HepG2 (cell line): Measurements from ENCODE around the gene SPPL3. TPM values are rescaled to one million over a fixed set of nuclear protein-coding genes. Genes with fewer than 3 reads are reported as not detected.

ENCODE experiments used
- ATAC-seq: fragments of 200-7000 bp; cut with Tn5 transposase; 3 replicates; pipeline ENCODE4 v1.9.1; 2020; ENCODE audit warnings: mild to moderate bottlenecking, moderate library complexity
- BruUV-seq: library from RNA; stranded (reverse); fragments of 400-500 nt; replicated peaks from 2 replicates; lab custom pipeline; 2021; lab: Mats Ljungman, UMichigan
- CTCF ChIA-PET: fragments of 300-600 bp; formaldehyde crosslinking; extraction: SDS; loops from one replicate; lab custom pipeline; 2021; ENCODE audit warnings: low total read pairs, inconsistent platforms, low intra/inter-chr PET ratio; lab: Yijun Ruan, JAX
- POLR2A ChIA-PET: fragments of 350-600 bp; sonication (Branson Sonifier 250); formaldehyde crosslinking; loops from one replicate; lab custom pipeline; 2020; ENCODE audit warnings: antibody characterized with exemption, inconsistent platforms; lab: Yijun Ruan, JAX
- DNase-seq: peaks from one replicate; pipeline ENCODE4 v3.0.0-alpha.2; 2015; ENCODE audit warnings: low spot score
- FAIRE-seq: peaks from 3 replicates; lab custom pipeline; 2011; peaks lifted over from hg19 to GRCh38; lab: Jason Lieb, UNC
- H2AFZ ChIP-seq: one replicate; pipeline ENCODE4 v1.6.1; 2011; ENCODE audit warnings: low read length, inconsistent platforms
- H3K27ac ChIP-seq: fragments of 300-600 bp; 3 replicates; pipeline ENCODE4 v1.8.0; 2011; ENCODE audit warnings: mixed run types, mild to moderate bottlenecking, mixed read lengths, low read length, inconsistent platforms; ENCODE audit not compliant: insufficient read depth; ENCODE audit errors: extremely low read length
- H3K27me3 ChIP-seq, 2 experiments: fragments of 200-600 bp in 1 of 2; 2 replicates in 1 of 2; 3 replicates in 1 of 2; pipeline versions ENCODE4 v1.6.0 to v1.8.0; 2011; ENCODE audit warnings: low read length in 2 of 2, mild to moderate bottlenecking in 2 of 2, moderate library complexity in 2 of 2, inconsistent platforms in 1 of 2; ENCODE audit not compliant: insufficient read depth in 2 of 2, control insufficient read depth in 1 of 2
- H3K36me3 ChIP-seq, 2 experiments: fragments of 200-600 bp in 1 of 2; replicated peaks in 1 of 2; 2 replicates in 1 of 2; 3 replicates in 1 of 2; pipeline versions ENCODE4 v1.5.1 to v1.8.0; 2011; ENCODE audit warnings: low read length in 2 of 2, inconsistent platforms in 1 of 2; ENCODE audit not compliant: insufficient read depth in 2 of 2, control insufficient read depth in 1 of 2
- H3K4me1 ChIP-seq: 2 replicates; pipeline ENCODE4 v1.5.1; 2012; ENCODE audit warnings: low read length, inconsistent platforms; ENCODE audit not compliant: insufficient read depth
- H3K4me2 ChIP-seq: 2 replicates; pipeline ENCODE4 v1.6.0; 2011; ENCODE audit warnings: low read depth, low read length, inconsistent platforms
- H3K4me3 ChIP-seq, 3 experiments: fragments of 200-600 bp in 1 of 3; sonication (generic), shearing (Covaris generic) in 1 of 3; replicated peaks in 1 of 3; 2 replicates each; pipeline ENCODE4 v1.5.1; 2011 to 2016; ENCODE audit warnings: low read length in 3 of 3, inconsistent platforms in 2 of 3, low read depth in 2 of 3, mild to moderate bottlenecking in 2 of 3, control low read depth in 1 of 3, mixed read lengths in 1 of 3; ENCODE audit not compliant: insufficient read depth in 1 of 3
- H3K79me2 ChIP-seq: one replicate; pipeline ENCODE4 v1.6.1; 2011; ENCODE audit warnings: low read length, inconsistent platforms; ENCODE audit not compliant: insufficient read depth
- H3K9ac ChIP-seq: 2 replicates; pipeline ENCODE4 v1.6.0; 2011; ENCODE audit warnings: mild to moderate bottlenecking, low read depth, low read length, inconsistent platforms; ENCODE audit not compliant: insufficient read depth
- H3K9me3 ChIP-seq: 2 replicates; pipeline ENCODE4 v1.5.1; 2012; ENCODE audit warnings: mild to moderate bottlenecking, low read length
- H4K20me1 ChIP-seq: 2 replicates; pipeline ENCODE4 v1.6.0; 2011; ENCODE audit warnings: inconsistent platforms, mild to moderate bottlenecking, low read length, moderate library complexity; ENCODE audit not compliant: insufficient read depth
- AFF4 ChIP-seq: sonication (generic); formaldehyde crosslinking; IDR thresholded peaks from 2 replicates; pipeline ENCODE4 v1.4.0; 2020; ENCODE audit warnings: missing genetic modification reagents
- CENPX ChIP-seq: sonication (generic); formaldehyde crosslinking; IDR thresholded peaks from 2 replicates; pipeline ENCODE4 v1.9.0; 2021; ENCODE audit warnings: mild to moderate bottlenecking, missing genetic modification reagents, moderate library complexity
- CREB3 ChIP-seq: sonication (generic); formaldehyde crosslinking; IDR thresholded peaks from 2 replicates; pipeline ENCODE4 v1.5.0; 2020; ENCODE audit warnings: missing genetic modification reagents
- ELF4 ChIP-seq: sonication (generic); formaldehyde crosslinking; IDR thresholded peaks from 2 replicates; pipeline ENCODE4 v1.5.0; 2020; ENCODE audit warnings: missing genetic modification reagents, mild to moderate bottlenecking, moderate library complexity, borderline replicate concordance
- EZH2 ChIP-seq: conservative IDR thresholded peaks from 2 replicates; pipeline ENCODE4 v1.6.1; 2012; ENCODE audit warnings: mild to moderate bottlenecking, low read depth, low read length, moderate library complexity
- FOSL2 ChIP-seq: sonication (generic); formaldehyde crosslinking; IDR thresholded peaks from 2 replicates; pipeline ENCODE4 v1.4.0; 2020; ENCODE audit warnings: missing genetic modification reagents
- LCORL ChIP-seq, 2 experiments: fragments of 450-650 bp in 1 of 2; sonication (generic) in 1 of 2; formaldehyde crosslinking in 1 of 2; IDR thresholded peaks; 2 replicates each; pipeline versions ENCODE4 v1.5.0 to v1.6.1; 2017 to 2020; ENCODE audit warnings: antibody characterized with exemption in 1 of 2, missing genetic modification reagents in 1 of 2
- MXD4 ChIP-seq: IDR thresholded peaks from 2 replicates; pipeline ENCODE4 v1.6.1; 2016; ENCODE audit warnings: mild to moderate bottlenecking, missing biosample characterization, missing genetic modification reagents
- PAX8 ChIP-seq: sonication (generic); formaldehyde crosslinking; IDR thresholded peaks from 2 replicates; pipeline ENCODE4 v1.8.0; 2022; ENCODE audit warnings: mild to moderate bottlenecking, missing genetic modification reagents, borderline replicate concordance
- SNRNP70 ChIP-seq: fragments of 200-400 bp; formaldehyde crosslinking; IDR thresholded peaks from 2 replicates; pipeline ENCODE4 v1.6.1; 2017; ENCODE audit warnings: mild to moderate bottlenecking, low read depth, low read length, moderate library complexity
- ZBTB7A ChIP-seq: sonication (generic); formaldehyde crosslinking; IDR thresholded peaks from 2 replicates; pipeline ENCODE4 v1.8.0; 2022; ENCODE audit warnings: mild to moderate bottlenecking, missing genetic modification reagents
- ZFP90 ChIP-seq: sonication (generic); formaldehyde crosslinking; IDR thresholded peaks from 2 replicates; pipeline ENCODE4 v1.8.0; 2022; ENCODE audit warnings: missing genetic modification reagents, mild to moderate bottlenecking, inconsistent platforms, borderline replicate concordance
- ZMYM4 ChIP-seq: sonication (generic); formaldehyde crosslinking; IDR thresholded peaks from 2 replicates; pipeline ENCODE4 v1.8.1; 2023; ENCODE audit warnings: mild to moderate bottlenecking, missing genetic modification reagents
- ZNF747 ChIP-seq: sonication (generic); formaldehyde crosslinking; IDR thresholded peaks from 2 replicates; pipeline ENCODE4 v1.8.1; 2023; ENCODE audit warnings: missing genetic modification reagents, mild to moderate bottlenecking, borderline replicate concordance
- ZNF782 ChIP-seq: sonication (generic); formaldehyde crosslinking; IDR thresholded peaks from 2 replicates; pipeline ENCODE4 v1.4.0; 2020; ENCODE audit warnings: missing genetic modification reagents, mild to moderate bottlenecking, borderline replicate concordance
- WGBS: methylation state at CpG from one replicate; pipeline ENCODE4 v1.1.6; 2017; ENCODE audit warnings: low lambda C conversion rate; 5-methylcytosine and 5-hydroxymethylcytosine counted together
- in situ Hi-C: cut with HindIII; loops from 2 replicates; pipeline ENCODE4 v1.10.0; 2017; ENCODE audit warnings: low pct_unique_long_range_greater_than_20kb; ENCODE audit not compliant: extremely low pct_ligation_motif_present
- intact Hi-C: fragments of 100-400 bp; cut with micrococcal nuclease; formaldehyde crosslinking; loops from one replicate; pipeline ENCODE4 v1.10.0; 2022; ENCODE audit not compliant: unreplicated experiment
- polyA plus RNA-seq, 8 experiments: library from polyadenylated mRNA; depleted of rRNA in 3 of 8; stranded (reverse) in 7 of 8; unstranded in 1 of 8; fragments of >200 nt; fragmentation: Illumina TruSeq in 4 of 8; extraction: Trizol in 4 of 8; gene quantifications; 2 replicates each; pipeline versions ENCODE4 v1.2.1 to v1.2.3, GENCODE V29; 2011 to 2016; ENCODE audit warnings: low read depth in 4 of 8, missing spikeins in 1 of 8, mixed read lengths in 1 of 8; ENCODE audit not compliant: insufficient read depth in 1 of 8
- total RNA-seq, 5 experiments: library from RNA; depleted of rRNA; stranded (reverse); fragments of >200 nt; fragmentation: Illumina TruSeq; extraction: Trizol; gene quantifications; 2 replicates each; pipeline ENCODE4 v1.2.3, GENCODE V29; 2016; ENCODE audit warnings: low read depth in 1 of 5
- TF ChIP-seq, protein P1 (sequence below): IDR thresholded peaks from 2 replicates; pipeline ENCODE4 v1.6.1; 2016; ENCODE audit warnings: missing compliant biosample characterization, missing genetic modification reagents, borderline replicate concordance

SPPL3 gene
- total and polyA plus RNA-seq, 2 of the 13 experiments (the other 11 are each of a cell fraction or from before 2014, with no cell fraction given): 8.9 to 9.1 TPM

- TF ChIP-seq AFF4 (CRISPR knock-in tag): no peak
- no peak for TF ChIP-seq ZNF782 (CRISPR knock-in tag)
- no peak for TF ChIP-seq CENPX
Observed at GRCh38 chr12:120834489-120835303, 69.5 kb downstream of the SPPL3 start (continued).

- no peaks in the 10 kb centered on the region for H3K9me3 ChIP-seq
- DNase-seq (no peak), FAIRE-seq (no peak), ATAC-seq (no peak)
- H3K4me3 ChIP-seq: no peak overlapping the region
- H3K4me2 ChIP-seq: no peak overlapping the region
- H3K27ac ChIP-seq: no peak overlapping the region
- H3K36me3 ChIP-seq: 0 out of 5 replicates have a peak, but pooled peaks cover 0 to 2% of the 10 kb centered on the region in 2 experiments
- peaks cover 11% of the 10 kb centered on the region for H3K79me2 ChIP-seq
- no TSS peak for BruUV-seq
- H3K27me3 ChIP-seq: no peaks in the 10 kb centered on the region
- ChIA-PET CTCF (no interaction called here), POLR2A (no interaction called here)
- 96% methylated on average over 4 of the region's 4 CpGs for WGBS
- in situ Hi-C loops (no loop called here), intact Hi-C loops (no loop called here)
- H2AFZ ChIP-seq: no peak overlapping the region
- no peak overlapping the region for H3K9ac ChIP-seq
- H3K4me1 ChIP-seq: peaks cover 21% of the 10 kb centered on the region
- H4K20me1 ChIP-seq: peaks cover 21% of the 10 kb centered on the region
- TF ChIP-seq CREB3 (no peak), ZFP90 (CRISPR knock-in tag) (no peak), FOSL2 (CRISPR knock-in tag) (no peak), SNRNP70 (no peak), LCORL (IDR thresholded peaks at IDR 0.05) (no peak), LCORL (CRISPR knock-in tag; IDR thresholded peaks at IDR 0.05) (no peak), EZH2 (no peak), ZBTB7A (no peak), MXD4 (CRISPR knock-in tag) (no peak), ZNF782 (CRISPR knock-in tag) (no peak), ELF4 (CRISPR knock-in tag) (no peak), PAX8 (no peak), ZNF747 (CRISPR knock-in tag) (no peak), ZMYM4 (CRISPR knock-in tag) (no peak)
- TF ChIP-seq, protein P1, sequence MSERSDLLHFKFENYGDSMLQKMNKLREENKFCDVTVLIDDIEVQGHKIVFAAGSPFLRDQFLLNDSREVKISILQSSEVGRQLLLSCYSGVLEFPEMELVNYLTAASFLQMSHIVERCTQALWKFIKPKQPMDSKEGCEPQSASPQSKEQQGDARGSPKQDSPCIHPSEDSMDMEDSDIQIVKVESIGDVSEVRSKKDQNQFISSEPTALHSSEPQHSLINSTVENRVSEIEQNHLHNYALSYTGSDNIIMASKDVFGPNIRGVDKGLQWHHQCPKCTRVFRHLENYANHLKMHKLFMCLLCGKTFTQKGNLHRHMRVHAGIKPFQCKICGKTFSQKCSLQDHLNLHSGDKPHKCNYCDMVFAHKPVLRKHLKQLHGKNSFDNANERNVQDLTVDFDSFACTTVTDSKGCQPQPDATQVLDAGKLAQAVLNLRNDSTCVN (CRISPR knock-in tag): no peak
Observed at GRCh38 chr12:120833849-120834248, 70.3 kb downstream of the SPPL3 start.
